Ascending aorta (tissue), 2 donors: Measurements from ENCODE around the gene HAUS2. TPM values are rescaled to one million over a fixed set of nuclear protein-coding genes. Genes with fewer than 3 reads are reported as not detected.

Experiments used
- DNase-seq, 2 donors: peaks; one replicate each; pipeline ENCODE4 v3.0.0-alpha.2; 2019; ENCODE audit warnings: low spot score in 2 of 2
- H3K27ac ChIP-seq, 2 donors: fragments of 200-600 bp; sonication (generic); one replicate each; pipeline ENCODE4 v1.5.1; 2016 to 2017; ENCODE audit warnings: mild to moderate bottlenecking in 1 of 2
- H3K27me3 ChIP-seq: fragments of 200-600 bp; sonication (generic); one replicate; pipeline ENCODE4 v1.5.1; 2017
- H3K36me3 ChIP-seq, 2 donors: fragments of 200-600 bp; sonication (generic); one replicate each; pipeline ENCODE4 v1.5.1; 2016
- H3K4me1 ChIP-seq, 2 donors: fragments of 200-600 bp; sonication (generic); one replicate each; pipeline ENCODE4 v1.5.1; 2016 to 2017; ENCODE audit warnings: mild to moderate bottlenecking in 1 of 2
- H3K4me3 ChIP-seq, 2 donors: fragments of 200-600 bp; sonication (generic); one replicate each; pipeline ENCODE4 v1.5.1; 2016 to 2017; ENCODE audit warnings: mild to moderate bottlenecking in 1 of 2
- H3K9me3 ChIP-seq, 2 donors: fragments of 200-600 bp; sonication (generic); one replicate each; pipeline ENCODE4 v1.5.1; 2016
- CTCF ChIP-seq, 3 experiments: fragments of 200-600 bp in 2 of 3; fragments of 450-650 bp in 1 of 3; sonication (generic) in 2 of 3; IDR thresholded peaks; one replicate each; pipeline ENCODE4 v1.5.1; 2016 to 2019; ENCODE audit warnings: antibody characterized with exemption in 3 of 3, mild to moderate bottlenecking in 1 of 3, moderate library complexity in 1 of 3
- intact Hi-C: fragments of 100-400 bp; cut with DNase I; formaldehyde crosslinking; loops from one replicate; pipeline ENCODE4 v1.15.1; 2023
- total RNA-seq: library from RNA; depleted of rRNA; stranded (reverse); fragments of >200 nt; gene quantifications from one replicate; pipeline ENCODE4 v1.1.0, GENCODE V29; 2016

HAUS2 gene
- total RNA-seq, 1 donor from 2014 or later = 92.6 TPM

DNA sequence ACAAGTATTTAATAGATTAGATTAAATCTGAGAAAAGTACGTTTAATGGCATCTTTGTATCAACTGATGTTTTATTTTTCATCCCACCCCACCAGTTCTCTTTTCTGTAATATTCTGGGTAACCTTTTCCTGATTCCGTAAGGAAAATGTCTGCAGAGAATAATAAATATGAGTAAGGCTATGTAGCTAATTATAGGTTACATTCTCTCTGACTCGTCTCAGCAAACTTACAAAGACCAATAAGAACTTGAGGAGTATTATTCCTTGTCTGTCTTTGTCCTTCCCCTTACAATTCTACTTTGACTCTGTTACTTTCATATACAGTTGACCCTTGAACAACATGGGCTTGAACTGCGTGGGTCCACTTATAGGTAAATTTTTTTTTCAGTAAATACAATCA is 41.1 kb upstream of the HAUS2 start:
- H3K27ac ChIP-seq = no peak overlapping the region
- intact Hi-C loops = no loop called here

DNA sequence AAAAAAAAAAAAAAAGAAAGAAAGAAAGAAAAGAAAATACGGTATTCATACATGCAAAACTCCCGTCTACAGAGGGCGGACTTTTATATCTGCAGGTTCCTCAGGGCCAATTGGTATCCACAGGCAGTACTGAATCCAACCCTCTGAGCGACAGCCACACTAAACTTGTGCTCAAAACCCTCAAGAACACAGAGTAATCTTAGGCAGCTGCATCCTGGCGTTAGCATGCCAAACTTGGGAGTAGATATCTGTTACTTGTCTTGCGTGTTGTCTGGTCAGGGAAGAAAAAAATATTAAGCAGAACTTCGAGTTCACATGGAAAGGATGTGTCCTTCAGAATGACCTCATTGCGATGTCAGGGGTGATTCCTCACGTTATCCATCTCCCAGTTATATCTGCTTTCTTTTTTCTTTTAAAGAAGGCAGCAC is 40.4 kb upstream of the HAUS2 start:
- H3K36me3 ChIP-seq = peaks cover 0 to 3% of the 10 kb centered on the region in 2 donors
- intact Hi-C loops = no loop called here
- no peak for DNase-seq
- peaks cover 0 to 46% of the 10 kb centered on the region in 2 donors for H3K4me1 ChIP-seq
- TF ChIP-seq CTCF (IDR thresholded peaks at IDR 0.05) = no peak
- no peak overlapping the region for H3K27ac ChIP-seq
- no peaks in the 10 kb centered on the region for H3K27me3 ChIP-seq
- H3K9me3 ChIP-seq = no peaks in the 10 kb centered on the region
- H3K4me3 ChIP-seq = no peak overlapping the region

More for the DNA sequence above, 41.1 kb upstream of the HAUS2 start:
- H3K9me3 ChIP-seq = no peaks in the 10 kb centered on the region
- no peaks in the 10 kb centered on the region for H3K27me3 ChIP-seq
- no peak overlapping the region for H3K4me3 ChIP-seq
- no peak for DNase-seq
- H3K36me3 ChIP-seq = peaks cover 0 to 3% of the 10 kb centered on the region in 2 donors
- H3K4me1 ChIP-seq = peaks cover 0 to 41% of the 10 kb centered on the region in 2 donors
- TF ChIP-seq CTCF (IDR thresholded peaks at IDR 0.05) = no peak

GRCh38 chr15:42510258-42511006 is 38.2 kb upstream of the HAUS2 start:
- Histone ChIP-seq H3K4me3 (peak overlapping the region in 1 of 2 donors; percentile 24), H3K27ac (peak overlapping the region; percentile 71 to 76), H3K36me3 (peaks cover 14 to 16% of the 10 kb centered on the region in 2 donors), H3K27me3 (no peaks in the 10 kb centered on the region), H3K9me3 (no peaks in the 10 kb centered on the region), H3K4me1 (peaks cover 0 to 38% of the 10 kb centered on the region in 2 donors)
- DNase-seq = no peak
- TF ChIP-seq CTCF (IDR thresholded peaks at IDR 0.05) = no peak
- intact Hi-C loops = loop anchor here (2.0 to 5.0 kb wide), 2 partner anchors 16 to 1278 kb away; partner anchors contain the start of genes CHP1, EXD1 and SNAP23

DNA sequence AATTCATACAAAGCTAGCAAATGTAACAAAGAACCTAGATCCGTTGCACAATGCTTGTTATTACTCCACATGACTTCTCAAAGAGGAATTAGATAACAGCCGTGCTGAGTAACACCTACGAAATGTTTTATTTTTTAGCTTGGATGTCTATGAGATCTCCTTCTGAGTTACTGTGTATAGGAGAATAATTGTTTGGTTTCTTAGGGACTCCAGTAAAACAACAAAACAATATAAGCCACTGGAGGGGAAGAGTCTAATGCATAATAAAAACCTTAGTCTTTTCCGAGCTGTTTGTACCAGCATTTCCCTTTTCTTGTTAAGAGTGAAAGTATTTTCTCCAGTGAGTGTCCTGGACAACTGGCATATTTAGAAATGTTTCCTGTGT is 37.6 kb upstream of the HAUS2 start:
- no peak for TF ChIP-seq CTCF (IDR thresholded peaks at IDR 0.05)
- Histone ChIP-seq H3K4me3 (peak overlapping the region; percentile 19 to 24), H3K9me3 (no peaks in the 10 kb centered on the region), H3K27me3 (no peaks in the 10 kb centered on the region), H3K36me3 (peaks cover 19 to 22% of the 10 kb centered on the region in 2 donors), H3K27ac (peak overlapping the region; percentile 71 to 76), H3K4me1 (peaks cover 0 to 38% of the 10 kb centered on the region in 2 donors)
- no peak for DNase-seq
- intact Hi-C loops = loop anchor here (2.0 to 5.0 kb wide), 2 partner anchors 16 to 1279 kb away; partner anchors contain the start of genes CHP1, EXD1 and SNAP23

GRCh38 chr15:42523331-42523730 is 25.3 kb upstream of the HAUS2 start:
- H3K9me3 ChIP-seq = no peaks in the 10 kb centered on the region
- no peak for DNase-seq
- H3K27me3 ChIP-seq = no peaks in the 10 kb centered on the region
- H3K4me3 ChIP-seq = no peak overlapping the region
- H3K27ac ChIP-seq = no peak overlapping the region
- intact Hi-C loops = no loop called here
- TF ChIP-seq CTCF (IDR thresholded peaks at IDR 0.05) = no peak
- H3K4me1 ChIP-seq = no peaks in the 10 kb centered on the region
- peaks cover 47 to 79% of the 10 kb centered on the region in 2 donors for H3K36me3 ChIP-seq
